RWPE2 (cell line): ENCODE measurements around the gene BAG2.

ENCODE experiments used
- ATAC-seq: fragments of 200-7000 bp; cut with Tn5 transposase; 3 replicates; pipeline ENCODE4 v1.9.1; 2021; ENCODE audit warnings: low read depth
- DNase-seq: peaks from one replicate; pipeline ENCODE4 v3.0.0-alpha.2; 2020; ENCODE audit warnings: low spot score
- H3K27ac ChIP-seq: fragments of 450-650 bp; 2 replicates; pipeline ENCODE4 v1.5.1; 2017; ENCODE audit warnings: mild to moderate bottlenecking; ENCODE audit not compliant: poor library complexity, severe bottlenecking
- H3K27me3 ChIP-seq: fragments of 250-450 bp; sonication (Bioruptor Pico); 2 replicates; pipeline ENCODE4 v1.5.1; 2021; ENCODE audit warnings: mild to moderate bottlenecking, moderate library complexity; ENCODE audit not compliant: insufficient read depth, poor library complexity, severe bottlenecking
- H3K36me3 ChIP-seq: fragments of 250-450 bp; sonication (Bioruptor Pico); 2 replicates; pipeline ENCODE4 v1.5.1; 2020; ENCODE audit warnings: low read depth, mild to moderate bottlenecking, moderate library complexity
- H3K4me1 ChIP-seq: fragments of 250-450 bp; sonication (Bioruptor Pico); 2 replicates; pipeline ENCODE4 v1.5.1; 2021; ENCODE audit warnings: mild to moderate bottlenecking, moderate library complexity; ENCODE audit not compliant: insufficient read depth, poor library complexity, severe bottlenecking
- H3K4me3 ChIP-seq: fragments of 250-450 bp; sonication (Bioruptor Pico); 2 replicates; pipeline ENCODE4 v1.5.1; 2021; ENCODE audit warnings: mild to moderate bottlenecking, moderate library complexity; ENCODE audit not compliant: severe bottlenecking
- H3K9me3 ChIP-seq: fragments of 250-450 bp; sonication (Bioruptor Pico); 2 replicates; pipeline ENCODE4 v1.5.1; 2021; ENCODE audit warnings: mild to moderate bottlenecking, moderate library complexity; ENCODE audit not compliant: severe bottlenecking
- TF ChIP-seq, protein P1 (sequence below): fragments of 450-650 bp; IDR thresholded peaks from one replicate; pipeline ENCODE4 v1.5.1; 2017; ENCODE audit warnings: mild to moderate bottlenecking, moderate library complexity; ENCODE audit not compliant: poor library complexity, severe bottlenecking

Gene BAG2

DNA sequence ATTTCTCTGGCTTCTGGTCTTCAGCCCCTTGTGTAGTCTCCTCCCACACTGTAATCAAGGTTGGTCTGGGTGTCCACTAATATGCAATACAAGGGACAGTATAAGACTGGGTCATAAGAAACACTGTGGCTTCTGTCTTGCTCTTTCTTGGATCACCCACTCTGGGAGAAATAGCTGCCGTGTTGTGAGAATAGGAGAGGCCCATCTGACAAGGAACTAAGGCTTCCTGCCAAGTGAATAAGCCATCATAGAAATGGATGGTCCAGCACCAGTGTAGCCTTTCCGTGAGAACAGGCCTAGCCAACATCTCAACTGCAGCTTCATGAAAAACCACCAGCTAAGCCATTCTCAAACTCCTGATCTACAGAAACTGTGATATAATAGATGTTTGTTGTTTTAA lies 23.3 kb downstream of the BAG2 start:
- H3K36me3 ChIP-seq = peaks cover 59% of the 10 kb centered on the region
- TF ChIP-seq, protein P1, sequence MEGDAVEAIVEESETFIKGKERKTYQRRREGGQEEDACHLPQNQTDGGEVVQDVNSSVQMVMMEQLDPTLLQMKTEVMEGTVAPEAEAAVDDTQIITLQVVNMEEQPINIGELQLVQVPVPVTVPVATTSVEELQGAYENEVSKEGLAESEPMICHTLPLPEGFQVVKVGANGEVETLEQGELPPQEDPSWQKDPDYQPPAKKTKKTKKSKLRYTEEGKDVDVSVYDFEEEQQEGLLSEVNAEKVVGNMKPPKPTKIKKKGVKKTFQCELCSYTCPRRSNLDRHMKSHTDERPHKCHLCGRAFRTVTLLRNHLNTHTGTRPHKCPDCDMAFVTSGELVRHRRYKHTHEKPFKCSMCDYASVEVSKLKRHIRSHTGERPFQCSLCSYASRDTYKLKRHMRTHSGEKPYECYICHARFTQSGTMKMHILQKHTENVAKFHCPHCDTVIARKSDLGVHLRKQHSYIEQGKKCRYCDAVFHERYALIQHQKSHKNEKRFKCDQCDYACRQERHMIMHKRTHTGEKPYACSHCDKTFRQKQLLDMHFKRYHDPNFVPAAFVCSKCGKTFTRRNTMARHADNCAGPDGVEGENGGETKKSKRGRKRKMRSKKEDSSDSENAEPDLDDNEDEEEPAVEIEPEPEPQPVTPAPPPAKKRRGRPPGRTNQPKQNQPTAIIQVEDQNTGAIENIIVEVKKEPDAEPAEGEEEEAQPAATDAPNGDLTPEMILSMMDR = no peak
- H3K4me1 ChIP-seq = no peaks in the 10 kb centered on the region
- no peak overlapping the region for H3K27ac ChIP-seq
- H3K4me3 ChIP-seq = no peak overlapping the region
- ATAC-seq (no peak), DNase-seq (no peak)
- no peaks in the 10 kb centered on the region for H3K27me3 ChIP-seq
- no peaks in the 10 kb centered on the region for H3K9me3 ChIP-seq

DNA sequence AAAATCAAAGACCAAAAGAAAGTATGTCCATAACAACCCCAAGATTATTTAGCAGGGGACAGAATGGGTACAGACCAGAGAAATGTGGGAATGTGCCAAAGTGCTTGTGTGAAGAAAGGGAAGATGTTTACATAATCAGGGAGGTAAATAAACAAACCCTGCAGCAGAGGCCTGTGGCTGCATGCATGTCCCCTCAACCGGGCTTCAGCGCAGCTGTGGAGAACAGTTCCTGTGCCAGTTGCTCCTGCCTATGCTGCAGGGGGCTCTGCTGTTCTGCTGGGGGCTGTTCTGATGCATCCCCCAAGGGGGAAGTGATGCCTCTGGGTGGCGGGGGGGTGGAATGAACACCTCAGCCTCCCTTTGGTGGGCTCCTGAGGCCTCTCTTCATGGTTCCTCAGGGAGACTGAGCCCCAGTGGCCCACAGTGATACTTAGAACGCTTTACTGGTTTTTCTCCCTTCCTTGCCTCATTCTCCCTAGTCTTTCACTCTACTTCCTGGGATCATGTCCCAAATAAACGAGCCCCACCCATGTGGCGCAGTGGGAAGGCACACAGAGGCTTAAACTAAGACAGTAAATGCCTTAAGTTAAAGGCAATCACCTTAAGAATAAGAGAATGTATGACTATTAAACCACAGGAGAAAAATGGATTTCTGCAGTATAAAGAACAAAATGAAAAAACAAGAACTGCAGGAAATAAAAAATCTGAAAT lies 27.0 kb downstream of the BAG2 start:
- Histone ChIP-seq H3K36me3 (peaks cover 25% of the 10 kb centered on the region), H3K4me3 (no peak overlapping the region), H3K27ac (no peak overlapping the region), H3K9me3 (no peaks in the 10 kb centered on the region), H3K4me1 (no peaks in the 10 kb centered on the region), H3K27me3 (no peaks in the 10 kb centered on the region)
- DNase-seq (no peak), ATAC-seq (no peak)
- TF ChIP-seq, protein P1 = no peak

DNA sequence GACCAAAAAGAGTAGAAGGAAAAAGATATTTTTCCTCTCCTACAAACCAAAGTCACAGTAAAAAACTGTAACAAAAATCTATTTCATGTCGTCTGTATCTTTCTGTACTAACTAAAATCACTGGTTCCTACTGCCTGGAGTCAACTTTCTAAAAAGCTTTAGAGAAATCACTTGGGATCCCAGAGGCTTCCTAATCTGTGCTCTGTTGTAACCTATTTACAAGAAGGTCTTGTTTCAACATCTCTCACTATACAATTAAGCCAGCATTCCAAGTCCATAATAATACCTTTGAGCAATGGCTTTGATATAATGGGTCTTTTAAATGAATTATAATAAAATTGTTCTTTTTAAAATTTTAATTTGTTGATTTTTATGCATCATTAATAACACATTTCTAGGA lies 29.6 kb downstream of the BAG2 start:
- no peaks in the 10 kb centered on the region for H3K9me3 ChIP-seq
- ATAC-seq = no peak
- TF ChIP-seq, protein P1 = no peak

DNA sequence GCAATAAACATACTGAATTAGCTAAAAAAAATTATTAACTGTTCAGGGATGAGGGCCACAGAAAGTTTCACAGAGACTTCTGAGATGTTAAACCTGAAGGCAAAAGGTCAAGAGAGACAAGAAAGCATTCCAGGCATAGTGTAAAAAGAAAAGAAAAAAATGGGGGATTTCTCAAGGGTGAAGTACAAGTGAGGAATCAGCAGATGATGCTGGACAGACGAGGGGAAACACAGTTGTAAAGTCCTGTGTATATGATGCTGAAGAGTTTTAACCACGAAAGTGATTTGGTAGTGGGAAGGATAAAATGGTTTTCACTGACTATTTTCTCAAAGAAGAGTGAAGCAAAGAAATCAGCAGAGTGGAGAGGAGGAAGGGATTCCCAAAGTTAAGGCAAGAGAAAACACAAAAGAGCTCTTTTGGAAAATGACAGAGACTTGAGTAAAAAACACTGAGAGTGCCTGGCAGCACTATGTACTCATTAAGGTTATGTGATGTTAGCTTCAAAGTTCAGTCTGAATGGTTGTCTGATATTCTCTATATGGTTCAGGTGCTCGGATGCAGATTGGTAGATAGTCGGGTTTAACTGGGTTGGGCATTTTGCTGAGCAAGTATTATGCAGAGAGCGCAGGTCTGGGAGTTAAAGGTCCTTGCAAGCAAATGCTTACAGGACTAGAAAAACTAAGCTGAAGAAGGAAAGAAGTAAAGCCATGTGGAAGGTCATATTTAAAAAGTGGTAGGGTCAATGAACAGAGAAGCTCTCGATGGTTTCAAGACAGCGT lies 33.6 kb downstream of the BAG2 start:
- no peaks in the 10 kb centered on the region for H3K27me3 ChIP-seq
- peaks cover 17% of the 10 kb centered on the region for H3K36me3 ChIP-seq
- ATAC-seq = no peak
- no peak overlapping the region for H3K27ac ChIP-seq
- H3K4me3 ChIP-seq = no peak overlapping the region
- TF ChIP-seq, protein P1 = no peak
- no peaks in the 10 kb centered on the region for H3K4me1 ChIP-seq
- no peak for DNase-seq
- H3K9me3 ChIP-seq = no peaks in the 10 kb centered on the region

More for the DNA sequence above, 29.6 kb downstream of the BAG2 start:
- Histone ChIP-seq H3K27me3 (no peaks in the 10 kb centered on the region), H3K27ac (no peak overlapping the region), H3K36me3 (peaks cover 16% of the 10 kb centered on the region), H3K4me3 (no peak overlapping the region), H3K4me1 (no peaks in the 10 kb centered on the region)
- no peak for DNase-seq
